Stimulated activated CD4-positive, alpha-beta T cell treated with anti-CD3 and anti-CD28 coated beads, Interleukin-1b, Interleukin-23, amount 100 ng/mL, for 4 hours (primary cell): ENCODE results near the gene REEP5.
"Not testable (repeated sequence)": the region's sequence is repeated elsewhere in the genome, so short reads cannot be mapped to it uniquely, and the experiment has no call there.

ENCODE experiments used
- DNase-seq, 2 donors: peaks; one replicate each; pipeline ENCODE4 v3.0.0-alpha.2; 2020; ENCODE audit warnings: low read depth in 2 of 2

Gene REEP5

DNA sequence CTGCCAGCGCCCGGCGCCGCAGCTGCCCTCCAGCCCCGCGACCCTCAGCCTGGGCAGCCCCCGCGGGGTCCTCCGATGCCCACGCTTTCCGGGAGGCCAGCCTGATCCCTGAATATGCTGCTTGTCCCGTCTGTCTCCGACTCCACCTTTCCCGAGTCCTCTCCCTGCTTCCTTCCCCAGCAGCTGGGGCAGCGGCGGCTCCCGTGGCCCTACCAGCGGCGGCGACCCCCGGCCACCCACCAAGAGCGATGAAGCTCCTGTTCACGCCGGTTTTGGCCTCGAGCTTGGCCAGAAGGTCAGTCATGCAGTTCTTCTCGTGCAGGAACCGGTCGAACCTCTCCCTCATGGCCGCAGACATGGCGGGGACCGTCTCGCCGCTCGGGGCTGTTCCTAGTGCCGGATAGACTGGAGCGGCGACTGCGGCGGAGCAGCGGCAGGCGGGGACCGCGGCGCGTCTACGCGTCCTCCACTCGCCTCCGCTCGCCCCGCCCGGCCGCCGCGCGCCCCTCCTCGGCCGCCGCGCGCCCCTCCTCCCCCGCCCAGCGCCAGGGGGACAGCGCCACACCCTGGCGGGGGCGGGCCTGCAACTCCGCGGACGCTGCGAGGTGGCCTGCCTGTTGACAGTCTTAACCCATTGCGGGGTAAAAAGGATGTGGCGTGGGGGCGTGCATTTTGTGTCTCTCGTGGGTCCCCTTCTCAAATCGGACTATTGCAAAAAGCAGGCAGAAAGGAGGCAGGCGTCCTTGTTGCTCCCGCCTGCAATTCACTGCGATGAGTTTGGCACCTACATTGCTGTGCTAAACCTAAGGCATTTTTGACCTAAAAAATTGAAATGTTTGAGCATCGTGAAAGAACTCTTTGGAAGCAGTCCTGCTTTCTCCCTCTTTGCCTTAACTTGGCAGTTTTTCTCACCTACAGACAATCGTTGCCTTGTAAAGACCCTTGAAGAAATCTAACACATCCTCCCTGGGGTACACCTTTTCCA, at the start of gene REEP5:
REEP5 (minus strand) TSS at position 395 of the 985 bp plus-strand sequence; CDS start at position 358, 37 bp downstream.
- DNase-seq: peak; percentile 66 to 81

DNA sequence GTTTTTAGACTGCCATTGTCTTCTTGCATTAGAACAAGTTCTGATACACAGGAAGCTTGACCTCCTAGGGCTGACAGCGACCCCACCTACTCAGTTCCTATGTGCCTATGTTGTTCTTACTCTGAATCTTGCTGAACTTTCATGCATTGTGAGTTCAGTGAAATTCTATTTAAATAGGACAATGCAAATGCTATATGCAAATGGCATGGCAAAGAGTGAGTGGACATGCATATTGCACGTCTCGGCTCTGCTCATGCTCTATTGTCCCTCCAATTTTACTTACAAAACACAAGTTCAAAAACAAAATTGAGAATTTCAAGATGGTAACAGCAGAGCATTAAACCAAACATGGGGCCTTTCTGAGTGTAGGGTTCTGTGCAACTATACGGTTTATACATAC, 49.2 kb upstream of the REEP5 start:
- DNase-seq: no peak

DNA sequence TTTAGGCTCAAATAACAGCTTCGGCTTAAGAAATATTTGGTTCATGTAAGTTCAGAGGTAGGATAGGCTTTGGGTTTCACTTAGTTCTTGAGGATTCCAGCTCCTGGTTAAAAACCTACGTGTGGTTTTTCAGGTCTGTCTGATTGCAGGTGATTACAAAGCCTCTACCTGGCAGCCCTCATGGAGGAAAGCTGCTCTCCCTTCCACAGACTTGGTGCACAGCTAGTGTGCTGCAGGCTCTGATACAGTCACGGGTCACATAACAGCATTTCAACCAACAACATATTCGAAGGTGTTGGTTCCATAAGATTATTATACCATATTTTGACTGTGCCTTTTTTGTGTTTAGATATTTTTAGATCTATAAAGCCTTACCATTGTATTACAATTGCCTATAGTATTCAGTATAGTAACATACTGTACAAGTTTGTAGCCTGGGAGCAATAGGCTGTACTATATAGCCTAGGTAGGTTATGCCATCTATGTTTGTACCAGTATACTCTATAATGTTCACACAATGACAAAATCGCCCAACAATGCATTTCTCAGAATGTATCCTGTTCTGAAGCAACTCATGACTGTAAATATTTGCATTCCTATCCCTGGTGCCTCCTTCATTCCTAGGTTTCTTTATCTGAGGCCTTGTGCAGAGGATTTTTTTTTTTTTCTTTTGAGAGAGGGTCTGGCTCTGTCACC, 46.5 kb upstream of the REEP5 start:
- DNase-seq: no peak

DNA sequence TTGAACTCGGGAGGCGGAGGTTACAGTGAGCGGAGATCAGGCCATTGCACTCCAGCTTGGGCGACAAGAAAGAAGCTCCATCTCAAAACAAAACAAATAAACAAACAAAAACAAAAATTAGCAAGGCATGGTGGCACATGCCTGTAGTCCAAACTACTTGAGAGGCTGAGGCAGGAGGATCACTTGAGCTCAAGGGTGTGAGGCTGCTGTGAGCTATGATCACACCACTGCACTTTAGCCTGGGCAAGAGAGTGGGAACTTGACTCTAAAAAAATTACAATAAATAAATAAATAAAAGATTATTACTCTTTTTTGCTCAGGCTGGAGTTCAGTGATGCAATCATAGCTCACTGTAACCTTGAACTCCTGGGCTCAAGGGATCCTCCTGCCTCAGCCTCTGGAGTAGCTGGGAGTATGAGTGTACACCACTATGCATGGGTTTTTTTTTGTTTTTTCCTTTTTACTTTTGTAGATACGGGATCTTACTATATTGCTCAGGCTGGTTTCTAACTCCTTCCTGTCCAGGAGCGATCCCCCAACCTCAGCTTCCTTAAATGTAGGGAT, 45.6 kb upstream of the REEP5 start:
- DNase-seq: no peak

DNA sequence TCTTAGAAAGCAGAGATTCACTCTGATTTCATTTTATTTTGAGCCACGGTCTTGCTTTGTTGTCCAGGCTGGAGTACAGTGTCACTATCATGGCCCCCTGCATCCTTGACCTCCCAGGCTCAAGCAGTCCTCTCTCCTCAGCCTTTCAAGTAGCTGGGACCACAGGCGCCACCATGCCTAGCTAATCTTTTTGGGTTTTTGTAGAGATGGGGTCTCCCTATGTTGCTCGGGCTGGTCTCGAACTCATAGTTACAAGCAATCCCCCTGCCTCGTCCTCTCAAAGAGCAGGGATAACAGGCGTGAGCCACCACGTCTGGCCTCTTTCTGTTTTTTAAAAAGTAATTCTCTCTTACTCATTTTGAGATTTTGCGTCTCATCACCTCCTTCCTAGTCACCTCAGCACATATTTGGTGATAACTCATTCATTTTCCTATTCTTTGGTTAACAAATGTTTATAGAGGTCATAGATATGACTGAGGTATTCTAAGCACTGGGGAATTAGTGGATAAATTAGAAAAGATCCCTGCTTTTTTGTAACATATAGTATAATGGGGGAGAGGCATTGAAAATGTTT, 43.8 kb upstream of the REEP5 start:
- DNase-seq: no peak

DNA sequence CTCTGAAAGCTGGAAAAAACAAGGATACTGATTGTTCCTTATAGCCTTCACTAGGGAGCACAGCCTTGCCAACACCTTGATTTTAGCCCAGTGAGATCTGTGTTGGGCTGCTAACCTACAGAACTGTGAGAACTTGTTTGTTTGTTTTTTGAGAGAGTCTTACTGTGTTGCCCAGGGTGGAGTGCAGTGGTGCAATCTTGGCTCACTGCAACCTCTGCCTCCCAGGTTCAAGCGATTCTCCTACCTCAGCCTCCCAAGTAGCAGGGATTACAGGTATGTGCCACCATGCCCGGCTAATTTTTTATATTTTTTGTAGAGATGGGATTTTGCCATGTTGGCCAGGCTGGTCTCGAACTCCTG, 41.3 kb upstream of the REEP5 start:
- not testable (repeated sequence) for DNase-seq

DNA sequence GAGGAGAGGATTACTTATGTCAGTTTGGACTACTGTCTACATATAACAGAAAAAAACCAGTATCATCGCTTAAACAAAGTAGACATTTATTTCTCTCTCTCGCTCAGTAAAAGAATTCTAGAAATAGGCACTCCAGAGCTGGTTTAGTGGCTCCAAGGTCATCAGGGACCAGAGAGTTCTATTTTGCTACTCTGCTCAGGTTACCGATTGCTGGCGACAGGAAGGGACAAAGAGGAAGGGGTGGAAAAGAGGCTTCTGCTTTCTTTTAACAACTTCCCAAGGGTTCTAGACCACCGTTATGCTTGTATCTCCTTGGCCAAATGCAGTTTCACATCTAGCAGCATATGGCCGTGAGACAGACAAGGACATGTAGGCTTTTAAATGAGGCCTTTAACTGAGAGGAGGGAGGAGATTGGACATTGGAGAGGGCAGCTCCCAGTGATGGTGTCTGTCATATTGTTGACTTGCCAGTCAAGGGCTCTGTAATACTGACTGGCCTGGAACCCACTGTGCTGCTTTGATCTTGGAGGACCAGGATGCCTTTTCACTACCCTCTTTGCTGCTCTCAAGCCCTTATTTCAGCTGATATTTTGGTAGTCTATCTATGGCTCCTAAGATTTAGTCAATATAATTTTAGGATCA, 39.0 kb upstream of the REEP5 start:
- no peak for DNase-seq

DNA sequence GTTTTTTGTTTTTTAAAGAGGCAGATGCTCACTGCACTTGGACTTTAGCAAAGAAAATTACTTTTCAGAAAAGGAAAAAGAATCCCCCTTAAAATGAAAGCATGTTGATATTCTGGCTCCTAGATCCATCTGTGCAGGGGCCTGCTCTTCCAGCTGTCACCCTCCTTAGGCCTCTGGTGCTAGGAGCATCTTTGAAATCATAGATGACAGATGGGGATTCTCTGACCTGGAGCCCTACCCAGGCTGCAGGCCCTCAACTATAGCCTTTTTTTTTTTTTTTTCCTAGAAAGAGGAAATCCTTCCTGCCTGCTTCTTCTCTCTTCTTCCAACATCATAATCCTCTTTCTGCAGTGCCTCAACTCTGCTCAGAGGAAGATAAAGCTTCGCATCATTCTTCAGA, 38.3 kb upstream of the REEP5 start:
- DNase-seq: no peak

DNA sequence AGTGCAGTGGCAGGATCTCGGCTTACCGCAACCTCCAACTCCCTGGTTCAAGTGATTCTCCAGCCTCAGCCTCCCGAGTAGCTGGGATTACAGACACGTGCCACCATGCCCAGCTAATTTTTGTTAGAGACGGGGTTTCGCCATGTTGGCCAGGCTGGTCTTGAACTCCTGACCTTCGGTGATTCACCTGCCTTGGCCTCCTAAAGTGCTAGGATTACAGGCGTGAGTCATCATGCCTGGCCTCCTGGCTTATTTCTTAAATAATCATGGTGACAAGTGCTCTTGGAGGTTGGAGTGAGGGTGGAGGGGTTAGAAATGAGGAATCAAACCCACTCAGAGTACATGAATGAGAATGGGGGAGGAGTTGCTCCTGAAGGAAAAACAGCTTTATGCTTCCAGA, 37.8 kb upstream of the REEP5 start:
- not testable (repeated sequence) for DNase-seq

DNA sequence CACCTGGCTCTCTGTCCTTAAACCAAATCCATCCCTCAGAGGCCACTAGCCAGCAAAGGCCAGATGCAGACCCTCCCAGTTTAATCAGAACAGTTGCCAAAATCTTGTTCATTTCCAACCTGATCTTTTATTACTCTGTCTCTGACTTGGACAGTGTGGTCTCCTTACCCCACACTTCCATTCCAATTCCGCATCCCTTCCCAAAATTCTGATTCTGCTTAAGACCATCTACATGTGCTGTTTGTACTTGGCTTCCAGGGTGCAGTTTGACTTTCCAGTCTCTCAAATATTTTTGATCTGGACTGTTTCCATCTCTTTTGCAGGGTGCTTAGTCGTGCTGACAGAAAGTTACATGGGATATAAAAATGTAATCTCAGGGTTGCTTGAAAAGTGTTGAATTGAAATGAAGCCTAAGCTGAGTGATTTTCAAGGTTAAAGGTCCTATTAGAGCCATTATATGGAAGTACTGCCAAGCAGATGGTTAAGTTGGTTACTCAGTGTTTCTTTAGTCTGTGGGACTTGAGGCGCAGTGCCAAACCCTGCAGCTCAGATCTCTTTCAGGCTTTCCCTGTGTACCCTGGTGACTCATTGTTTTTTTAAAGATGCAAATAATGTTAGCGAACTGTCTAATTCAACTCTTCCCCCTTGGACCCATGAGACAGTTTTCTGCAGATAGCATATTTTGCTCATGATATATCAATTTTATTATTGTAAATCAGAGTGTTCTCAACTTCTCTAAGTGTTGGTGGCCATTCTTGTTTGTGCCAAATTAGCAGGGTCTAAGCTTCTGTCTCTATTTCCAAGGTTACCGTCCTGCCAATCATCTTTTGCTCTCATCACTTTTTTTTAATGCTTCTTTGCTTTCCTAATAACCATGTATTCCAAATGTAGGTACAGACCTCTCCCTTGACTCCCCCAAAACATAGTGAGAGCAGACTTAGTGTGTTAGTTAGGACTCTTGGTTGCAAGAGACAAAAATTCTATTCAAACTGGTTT, 36.4 kb upstream of the REEP5 start:
- DNase-seq: no peak

DNA sequence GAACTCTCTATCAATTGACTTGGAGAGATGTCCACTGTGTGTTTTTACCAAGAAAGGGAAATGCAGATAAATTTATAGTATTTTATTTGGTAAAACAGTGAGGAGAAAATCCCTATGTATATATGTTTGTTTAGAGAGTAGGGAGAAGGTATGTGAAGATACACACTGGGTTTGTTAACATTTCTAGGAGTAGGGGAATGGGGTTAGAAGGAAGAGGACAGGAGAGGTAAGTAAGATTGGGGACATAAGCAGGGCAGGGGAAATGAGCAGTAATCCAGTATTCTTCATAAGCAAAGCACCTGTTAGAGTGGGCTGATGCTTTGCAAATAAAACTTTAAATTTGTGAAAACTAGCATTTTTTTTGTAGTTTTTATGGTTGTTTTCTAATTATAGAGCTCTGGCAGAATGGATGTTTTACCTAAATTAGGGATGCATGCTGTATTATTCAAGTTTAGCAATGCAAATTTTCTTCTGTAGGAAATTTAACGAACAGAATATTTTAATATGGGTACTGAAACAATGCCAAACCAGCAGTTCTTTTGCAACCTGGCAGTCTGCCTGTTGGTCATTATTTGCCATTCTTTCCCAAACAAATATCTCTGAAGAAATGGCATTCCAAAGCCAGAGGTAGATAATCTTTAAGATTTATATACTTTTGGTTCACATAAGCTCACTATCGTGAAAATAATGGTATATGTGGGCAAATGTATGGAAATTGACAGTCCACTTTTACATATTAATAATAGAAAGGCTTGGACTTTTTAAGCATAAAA, 35.2 kb upstream of the REEP5 start:
- DNase-seq: no peak

DNA sequence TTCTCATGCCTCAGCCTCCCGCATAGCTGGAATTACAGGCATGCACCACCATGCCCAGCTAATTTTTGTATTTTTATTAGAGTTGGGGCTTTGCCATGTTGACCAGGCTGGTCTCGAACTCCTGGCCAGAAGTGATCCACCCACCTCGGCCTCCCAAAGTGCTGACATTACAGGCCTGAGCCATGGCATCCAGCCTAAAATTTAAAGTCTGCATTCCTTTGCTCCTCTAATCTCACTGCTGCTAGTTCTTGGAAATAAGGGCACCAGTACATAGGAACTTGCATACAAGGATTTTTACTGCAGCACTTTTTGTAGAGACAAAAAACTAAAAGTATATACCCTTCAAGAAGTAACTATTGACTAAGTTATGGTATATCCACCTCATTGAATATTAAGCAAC, 34.6 kb upstream of the REEP5 start:
- no peak for DNase-seq

DNA sequence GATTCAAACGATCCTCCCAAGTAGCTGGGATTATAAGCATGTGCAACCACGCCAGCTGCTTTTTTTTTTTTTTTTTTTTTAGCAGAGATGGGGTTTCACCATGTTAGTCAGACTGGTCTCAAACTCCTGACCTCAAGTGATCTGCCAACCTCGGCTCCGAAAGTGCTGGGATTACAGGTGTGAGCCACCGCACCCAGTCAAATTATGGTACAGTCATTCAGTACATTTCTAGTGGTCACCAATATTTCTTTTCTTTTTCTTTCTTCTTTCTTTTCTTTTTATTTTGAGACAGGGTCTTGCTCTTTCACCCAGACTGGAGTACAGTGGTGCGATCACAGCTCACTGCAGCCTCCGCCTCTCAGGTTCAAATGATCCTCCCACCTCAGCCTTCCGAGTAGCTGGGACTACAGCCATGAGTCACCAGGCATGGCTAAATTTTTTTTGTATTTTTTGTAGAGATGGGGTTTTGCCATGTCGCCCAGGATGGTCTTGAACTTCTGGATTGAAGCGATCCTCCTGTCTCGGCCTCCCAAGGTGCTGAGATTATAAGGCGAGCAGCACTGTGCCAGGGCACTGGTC, 29.2 kb upstream of the REEP5 start:
- no peak for DNase-seq

DNA sequence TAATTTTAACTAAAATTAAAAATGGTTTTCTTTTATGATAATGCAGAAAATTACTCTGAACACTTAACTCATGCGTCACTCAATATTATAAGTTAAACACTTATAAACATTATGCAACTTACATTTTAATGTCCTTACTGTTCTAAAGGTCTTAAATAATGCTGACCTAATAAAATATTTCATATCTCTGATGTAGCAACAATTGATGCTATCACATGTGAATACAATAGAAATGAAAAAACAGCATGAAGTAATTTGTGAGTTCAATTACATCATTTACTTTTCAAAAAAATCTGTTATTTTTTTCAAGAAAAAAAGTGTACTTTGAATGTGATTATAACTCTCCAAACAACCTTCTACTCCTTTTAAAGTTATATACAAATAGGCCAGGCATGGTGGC, 26.4 kb upstream of the REEP5 start:
- no peak for DNase-seq

DNA sequence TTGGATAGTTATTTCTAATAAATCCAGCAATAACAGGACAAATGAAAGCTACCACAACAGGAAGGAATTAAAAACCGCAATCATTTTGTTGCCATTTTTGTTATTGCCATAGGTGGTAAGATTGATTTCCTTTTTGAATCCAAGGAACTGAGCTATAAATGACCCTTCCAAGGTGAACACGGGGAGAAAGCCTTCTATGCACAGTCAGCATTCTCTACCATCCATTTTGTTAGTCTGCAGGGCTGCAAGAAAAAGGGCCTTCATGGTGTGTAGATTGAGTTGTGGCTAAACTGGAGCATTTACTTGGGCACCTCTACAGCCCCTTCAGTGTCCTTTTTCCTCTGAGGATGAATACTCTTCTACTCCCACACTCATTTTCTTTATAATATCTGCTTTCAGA, 18.6 kb upstream of the REEP5 start:
- no peak for DNase-seq

DNA sequence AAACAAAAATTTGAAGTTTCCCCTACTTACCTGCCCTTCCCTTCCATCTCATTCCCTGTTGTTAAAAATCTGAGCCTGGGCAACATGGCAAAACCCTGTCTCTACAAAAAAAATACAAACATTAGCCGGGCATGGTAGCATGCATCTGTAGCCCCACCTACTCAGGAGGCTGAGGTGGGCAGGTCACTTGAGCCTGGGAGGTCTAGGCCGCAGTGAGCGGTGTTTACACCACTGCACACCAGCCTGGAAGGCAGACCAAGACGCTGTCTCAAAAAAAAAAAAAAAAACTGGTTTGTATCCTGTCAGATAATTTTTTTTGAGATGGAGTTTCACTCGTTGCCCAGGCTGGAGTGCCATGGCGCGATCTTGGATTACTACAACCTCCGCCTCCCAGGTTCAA, 16.3 kb upstream of the REEP5 start:
- DNase-seq: no peak

DNA sequence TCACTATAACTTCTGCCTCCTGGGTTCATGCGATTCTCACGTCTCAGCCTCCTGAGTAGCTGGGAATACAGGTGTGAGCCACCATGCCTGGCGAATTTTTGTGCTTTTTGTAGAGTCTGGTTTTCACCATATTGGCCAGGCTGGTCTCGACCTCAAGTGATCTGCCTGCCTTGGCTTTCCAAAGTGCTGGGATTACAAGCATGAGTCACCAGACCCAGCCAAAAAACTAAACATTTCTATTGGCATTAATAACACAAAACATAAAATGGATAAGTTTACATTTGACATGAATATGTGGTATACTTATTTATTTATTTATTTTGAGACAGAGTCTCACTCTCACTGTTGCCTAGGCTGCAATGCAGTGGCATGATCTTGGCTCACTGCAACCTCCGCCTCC, 13.6 kb upstream of the REEP5 start:
- no peak for DNase-seq

DNA sequence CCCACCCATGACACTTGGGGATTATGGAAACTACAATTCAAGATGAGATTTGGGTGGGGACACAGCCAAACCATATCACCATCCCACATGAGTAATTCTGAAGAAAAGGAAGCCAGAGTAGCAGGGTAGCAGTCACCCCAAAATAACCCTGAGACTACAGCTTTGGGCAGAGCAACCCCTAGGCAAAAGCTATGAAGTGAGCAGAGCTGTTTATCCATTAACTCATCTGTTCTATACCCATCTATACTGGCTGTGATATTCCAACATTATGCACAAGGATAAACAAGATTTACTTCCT, 12.3 kb upstream of the REEP5 start:
- no peak for DNase-seq

DNA sequence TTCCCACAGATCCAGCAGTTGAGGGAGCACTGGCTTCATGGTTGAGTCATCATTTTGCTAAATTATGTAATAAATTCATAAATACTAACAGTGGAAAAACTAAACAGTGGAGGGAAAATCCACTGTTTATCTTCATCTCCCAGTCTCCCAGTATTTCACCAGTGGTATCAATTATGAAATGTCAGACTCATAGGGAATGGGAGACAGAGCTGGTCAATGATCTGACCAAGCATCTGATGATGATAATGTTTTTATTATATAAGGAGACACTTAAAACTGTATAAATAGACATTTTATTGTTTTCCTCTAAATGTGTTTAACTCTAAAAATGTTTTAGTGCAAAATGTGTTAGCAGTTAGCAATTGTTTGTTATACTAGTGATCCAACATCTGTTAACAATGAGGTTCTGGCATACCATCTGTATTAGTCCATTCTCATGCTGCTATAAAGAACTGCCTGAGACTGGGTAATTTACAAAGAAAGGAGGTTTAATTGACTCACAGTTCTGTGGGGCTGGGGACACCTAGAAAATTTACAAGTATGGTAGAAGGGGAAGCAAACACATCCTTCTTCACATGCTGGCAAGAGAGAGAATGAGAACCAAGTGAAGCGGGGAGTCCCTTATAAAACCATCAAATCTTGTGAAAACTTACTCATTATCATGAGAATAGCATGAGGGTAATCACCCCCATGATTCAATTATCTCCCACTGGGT, 11.8 kb upstream of the REEP5 start:
- DNase-seq: no peak
